Osteocyte (in vitro differentiated cells): ENCODE data around the gene AOX1. TPM values are rescaled to one million over a fixed set of nuclear protein-coding genes. Genes with fewer than 3 reads are reported as not detected.

ENCODE experiments used
- DNase-seq: peaks from one replicate; pipeline ENCODE4 v3.0.0; 2021; ENCODE audit warnings: mixed read lengths; ENCODE audit not compliant: unreplicated experiment; ENCODE audit errors: extremely low spot score
- H3K27ac Mint-ChIP-seq: one replicate; pipeline ENCODE4 v1.8.0; 2021; ENCODE audit warnings: mild to moderate bottlenecking, mixed read lengths; ENCODE audit not compliant: unreplicated experiment
- H3K27me3 Mint-ChIP-seq: one replicate; pipeline ENCODE4 v1.8.0; 2021; ENCODE audit warnings: mixed read lengths; ENCODE audit not compliant: unreplicated experiment
- H3K36me3 Mint-ChIP-seq: one replicate; pipeline ENCODE4 v1.8.0; 2021; ENCODE audit warnings: mixed read lengths; ENCODE audit not compliant: unreplicated experiment
- H3K4me1 Mint-ChIP-seq: one replicate; pipeline ENCODE4 v1.8.0; 2021; ENCODE audit warnings: mixed read lengths; ENCODE audit not compliant: unreplicated experiment
- H3K4me3 Mint-ChIP-seq: one replicate; pipeline ENCODE4 v1.8.0; 2021; ENCODE audit warnings: mild to moderate bottlenecking, moderate library complexity, mixed read lengths; ENCODE audit not compliant: unreplicated experiment
- H3K9me3 Mint-ChIP-seq: one replicate; pipeline ENCODE4 v1.8.0; 2021; ENCODE audit warnings: mixed read lengths; ENCODE audit not compliant: unreplicated experiment
- total RNA-seq: library from RNA; stranded (reverse); gene quantifications from 2 replicates; pipeline ENCODE4 v1.2.1, GENCODE V29; 2021
- TF ChIP-seq, protein P1 (sequence below): fragments of 200-600 bp; sonication (generic); IDR thresholded peaks from 2 replicates; pipeline ENCODE4 v1.5.0; 2021; ENCODE audit warnings: antibody characterized with exemption, mild to moderate bottlenecking, moderate library complexity

The AOX1 gene
- total RNA-seq, 1 donor from 2014 or later, result 1.7 TPM

DNA sequence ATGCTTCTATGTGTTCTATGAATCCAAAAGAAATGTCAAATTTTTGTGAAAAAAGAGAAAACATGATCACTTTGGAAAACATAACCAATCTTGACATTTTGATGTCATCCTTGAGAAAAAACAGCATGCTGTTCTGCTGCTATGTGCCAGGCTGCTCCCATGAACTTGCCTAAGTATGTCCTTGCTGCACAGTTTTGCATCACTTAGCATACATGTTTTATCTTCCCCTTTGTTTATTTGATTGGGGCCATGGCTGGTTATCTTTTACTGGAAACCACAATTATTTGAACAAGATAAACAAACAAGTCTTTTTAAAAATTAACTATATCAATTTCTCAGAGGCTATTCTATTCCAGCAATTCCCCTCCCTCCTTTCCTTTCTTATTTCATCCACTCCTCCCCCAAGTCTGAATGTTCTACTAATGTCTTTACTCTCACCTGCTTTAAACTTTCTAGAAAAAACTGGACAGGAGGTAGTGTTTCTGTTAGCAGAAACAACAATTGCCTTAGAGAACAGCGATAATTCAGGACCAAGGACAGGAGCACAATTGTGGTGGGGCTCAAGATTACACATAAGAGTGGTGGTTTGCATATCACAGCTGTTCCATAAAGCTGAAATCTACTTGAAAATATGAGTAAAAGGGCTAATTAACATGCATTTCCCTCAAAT is 6.7 kb downstream of the AOX1 start:
- DNase-seq, result no peak
- H3K27me3 Mint-ChIP-seq, result no peaks in the 10 kb centered on the region
- H3K9me3 Mint-ChIP-seq, result no peaks in the 10 kb centered on the region
- no peaks in the 10 kb centered on the region for H3K4me1 Mint-ChIP-seq
- H3K36me3 Mint-ChIP-seq, result no peaks in the 10 kb centered on the region
- H3K27ac Mint-ChIP-seq, result no peak overlapping the region
- H3K4me3 Mint-ChIP-seq, result no peak overlapping the region
- TF ChIP-seq, protein P1, sequence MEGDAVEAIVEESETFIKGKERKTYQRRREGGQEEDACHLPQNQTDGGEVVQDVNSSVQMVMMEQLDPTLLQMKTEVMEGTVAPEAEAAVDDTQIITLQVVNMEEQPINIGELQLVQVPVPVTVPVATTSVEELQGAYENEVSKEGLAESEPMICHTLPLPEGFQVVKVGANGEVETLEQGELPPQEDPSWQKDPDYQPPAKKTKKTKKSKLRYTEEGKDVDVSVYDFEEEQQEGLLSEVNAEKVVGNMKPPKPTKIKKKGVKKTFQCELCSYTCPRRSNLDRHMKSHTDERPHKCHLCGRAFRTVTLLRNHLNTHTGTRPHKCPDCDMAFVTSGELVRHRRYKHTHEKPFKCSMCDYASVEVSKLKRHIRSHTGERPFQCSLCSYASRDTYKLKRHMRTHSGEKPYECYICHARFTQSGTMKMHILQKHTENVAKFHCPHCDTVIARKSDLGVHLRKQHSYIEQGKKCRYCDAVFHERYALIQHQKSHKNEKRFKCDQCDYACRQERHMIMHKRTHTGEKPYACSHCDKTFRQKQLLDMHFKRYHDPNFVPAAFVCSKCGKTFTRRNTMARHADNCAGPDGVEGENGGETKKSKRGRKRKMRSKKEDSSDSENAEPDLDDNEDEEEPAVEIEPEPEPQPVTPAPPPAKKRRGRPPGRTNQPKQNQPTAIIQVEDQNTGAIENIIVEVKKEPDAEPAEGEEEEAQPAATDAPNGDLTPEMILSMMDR, result no peak

DNA sequence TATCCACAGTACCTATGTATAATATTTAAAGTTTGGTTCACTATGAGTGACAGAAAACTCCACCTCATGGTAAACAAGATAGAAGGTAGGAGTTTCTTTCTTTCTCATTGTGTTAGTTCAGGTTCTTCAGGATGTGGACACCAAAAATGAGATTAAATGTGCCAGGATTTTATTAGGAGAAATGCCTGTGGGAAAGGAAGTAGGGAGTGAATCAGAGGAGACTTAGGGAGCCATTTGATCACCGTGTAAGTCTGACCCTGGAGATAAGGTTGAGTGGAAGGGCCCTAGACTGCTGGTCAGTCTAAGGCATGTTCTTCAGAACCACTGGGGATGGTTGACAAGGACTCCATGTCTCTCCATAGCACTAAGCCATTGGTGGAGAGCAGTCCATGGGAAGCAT is 8.1 kb downstream of the AOX1 start:
- TF ChIP-seq, protein P1, result no peak
- H3K4me3 Mint-ChIP-seq, result no peak overlapping the region
- no peaks in the 10 kb centered on the region for H3K27me3 Mint-ChIP-seq
- H3K36me3 Mint-ChIP-seq, result no peaks in the 10 kb centered on the region
- DNase-seq, result no peak
- no peaks in the 10 kb centered on the region for H3K4me1 Mint-ChIP-seq
- H3K27ac Mint-ChIP-seq, result no peak overlapping the region
- H3K9me3 Mint-ChIP-seq, result no peaks in the 10 kb centered on the region

DNA sequence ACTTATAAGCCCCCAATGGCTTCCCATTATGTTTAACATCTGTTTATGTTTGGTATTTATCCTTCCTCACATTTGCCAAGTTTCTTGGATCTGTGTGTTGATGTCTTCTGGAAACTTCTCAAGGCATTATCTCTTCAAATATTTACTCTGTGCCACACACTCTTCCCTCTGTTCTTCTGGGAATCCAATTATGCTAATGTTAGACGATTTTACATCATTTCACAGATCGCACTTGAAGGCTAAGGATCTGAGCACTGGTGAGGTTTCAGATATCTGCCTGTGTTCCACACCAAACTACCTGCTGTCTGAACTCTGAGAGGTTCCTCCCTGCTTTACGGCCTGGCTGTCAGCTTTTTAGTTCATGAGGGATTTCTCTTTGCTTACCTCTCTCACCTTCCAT is 10.1 kb downstream of the AOX1 start:
- H3K27me3 Mint-ChIP-seq, result no peaks in the 10 kb centered on the region
- TF ChIP-seq, protein P1, result no peak
- H3K36me3 Mint-ChIP-seq, result no peaks in the 10 kb centered on the region
- H3K4me1 Mint-ChIP-seq, result no peaks in the 10 kb centered on the region
- no peak overlapping the region for H3K27ac Mint-ChIP-seq
- H3K4me3 Mint-ChIP-seq, result no peak overlapping the region
- no peak for DNase-seq
- no peaks in the 10 kb centered on the region for H3K9me3 Mint-ChIP-seq

- no peak overlapping the region for H3K27ac Mint-ChIP-seq
These were observed 11.2 kb downstream of the AOX1 start for GRCh38 chr2:200596774-200597570.

GRCh38 chr2:200599206-200599605 is 13.4 kb downstream of the AOX1 start:
- H3K4me1 Mint-ChIP-seq, result peaks cover 2% of the 10 kb centered on the region
- no peaks in the 10 kb centered on the region for H3K27me3 Mint-ChIP-seq
- DNase-seq, result no peak
- H3K27ac Mint-ChIP-seq, result no peak overlapping the region
- H3K4me3 Mint-ChIP-seq, result no peak overlapping the region
- no peaks in the 10 kb centered on the region for H3K9me3 Mint-ChIP-seq
- H3K36me3 Mint-ChIP-seq, result no peaks in the 10 kb centered on the region
- TF ChIP-seq, protein P1, result no peak

More at GRCh38 chr2:200596774-200597570, 11.2 kb downstream of the AOX1 start:
- no peaks in the 10 kb centered on the region for H3K9me3 Mint-ChIP-seq
- no peak for DNase-seq
- H3K36me3 Mint-ChIP-seq, result no peaks in the 10 kb centered on the region
- no peaks in the 10 kb centered on the region for H3K4me1 Mint-ChIP-seq
- TF ChIP-seq, protein P1, result no peak
- no peak overlapping the region for H3K4me3 Mint-ChIP-seq
- H3K27me3 Mint-ChIP-seq, result no peaks in the 10 kb centered on the region
